Measurements from ENCODE around the gene PRELID3B. TPM values are rescaled to one million over a fixed set of nuclear protein-coding genes. Genes with fewer than 3 reads are reported as not detected.

PRELID3B gene
- total and polyA plus RNA-seq, 2 of the 13 experiments (the other 11 are each of a cell fraction or from before 2014, with no cell fraction given): 23.3 to 42.6 TPM

GRCh38 chr20:59042151-59042795 is at the start of gene PRELID3B (continued):
- TF ChIP-seq ZBTB40 (IDR thresholded peaks at IDR 0.05) (no peak), ZBTB40 (CRISPR knock-in tag; IDR thresholded peaks at IDR 0.05) (peak; percentile 90), BATF2 (CRISPR knock-in tag; IDR thresholded peaks at IDR 0.05) (no peak), POGZ (CRISPR knock-in tag; IDR thresholded peaks at IDR 0.05) (no peak; the same call in 1 of the 2 replicates), SKIL (CRISPR knock-in tag; IDR thresholded peaks at IDR 0.05; ENCODE audit: borderline replicate concordance) (no peak), FOSL1 (CRISPR knock-in tag; IDR thresholded peaks at IDR 0.05; ENCODE audit: borderline replicate concordance) (no peak), KLF15 (CRISPR knock-in tag; IDR thresholded peaks at IDR 0.05; ENCODE audit: borderline replicate concordance) (no peak; the same call in 1 of the 2 replicates), SALL1 (CRISPR knock-in tag; IDR thresholded peaks at IDR 0.05) (peak; percentile 74; the same call in 1 of the 2 replicates), ZNF121 (CRISPR knock-in tag; IDR thresholded peaks at IDR 0.05) (no peak), ZFP36L1 (CRISPR knock-in tag; IDR thresholded peaks at IDR 0.05) (0 out of 2 replicates have a peak, but pooled peaks have one; percentile 62), POLR2AphosphoS5 (IDR thresholded peaks at IDR 0.05; ENCODE audit: low read depth, low read length) (peak; percentile 30; the same call in 1 of the 2 replicates), ZNF576 (CRISPR knock-in tag; IDR thresholded peaks at IDR 0.05) (no peak), ZNF274 (CRISPR knock-in tag; IDR thresholded peaks at IDR 0.05) (peak; percentile 76; the same call in 1 of the 2 replicates), ZNF180 (CRISPR knock-in tag; IDR thresholded peaks at IDR 0.05; ENCODE audit: borderline replicate concordance, low read depth) (no peak), SATB2 (CRISPR knock-in tag; IDR thresholded peaks at IDR 0.05) (no peak), FLYWCH1 (CRISPR knock-in tag; IDR thresholded peaks at IDR 0.05) (no peak; the same call in 1 of the 2 replicates), SPEN (CRISPR knock-in tag; IDR thresholded peaks at IDR 0.05; ENCODE audit: low read depth) (no peak), RFXAP (CRISPR knock-in tag; IDR thresholded peaks at IDR 0.05; ENCODE audit: borderline replicate concordance) (no peak)

Data from HepG2 (cell line).